ENCODE measurements around the gene KRTAP6-2. TPM values are rescaled to one million over a fixed set of nuclear protein-coding genes. Genes with fewer than 3 reads are reported as not detected.

Gene KRTAP6-2
- total RNA-seq, 1 donor from 2014 or later: not detected

DNA sequence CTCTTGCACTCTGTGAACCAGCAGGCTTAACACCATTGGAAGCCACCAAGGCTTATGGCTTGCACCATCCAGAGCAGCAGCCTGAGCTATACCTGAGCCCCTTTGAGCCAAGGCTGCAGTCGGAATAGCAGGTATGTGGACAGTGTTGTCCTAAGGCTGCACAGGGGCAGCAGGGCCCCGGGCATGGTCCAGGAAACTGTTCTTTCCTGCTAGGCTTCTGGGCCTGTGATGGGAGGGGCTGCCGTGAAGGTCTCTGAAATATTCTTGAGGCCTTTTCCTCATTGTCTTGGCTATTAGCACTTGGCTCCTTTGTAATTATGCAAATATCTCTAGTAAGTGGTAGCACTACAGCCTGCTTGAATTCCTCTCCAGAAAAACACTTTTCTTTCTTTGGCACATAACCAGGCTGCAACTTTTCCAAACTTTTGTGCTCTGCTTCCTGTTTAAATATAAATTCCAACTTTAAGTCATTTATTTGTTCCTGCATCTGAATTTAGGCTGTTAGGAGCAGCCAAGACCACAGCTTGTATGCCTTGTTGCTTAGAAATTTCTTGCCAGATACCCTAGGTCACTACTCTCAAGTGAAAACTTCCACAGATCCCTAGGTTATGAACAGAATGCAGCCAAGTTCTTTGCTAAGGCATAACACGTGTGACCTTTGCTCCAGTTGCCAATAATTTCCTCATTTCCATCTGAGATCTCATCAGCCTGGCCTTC is 26.9 kb upstream of the KRTAP6-2 start:
- DNase-seq (ENCODE audit: low read depth): no peak
- TF ChIP-seq, protein P1, sequence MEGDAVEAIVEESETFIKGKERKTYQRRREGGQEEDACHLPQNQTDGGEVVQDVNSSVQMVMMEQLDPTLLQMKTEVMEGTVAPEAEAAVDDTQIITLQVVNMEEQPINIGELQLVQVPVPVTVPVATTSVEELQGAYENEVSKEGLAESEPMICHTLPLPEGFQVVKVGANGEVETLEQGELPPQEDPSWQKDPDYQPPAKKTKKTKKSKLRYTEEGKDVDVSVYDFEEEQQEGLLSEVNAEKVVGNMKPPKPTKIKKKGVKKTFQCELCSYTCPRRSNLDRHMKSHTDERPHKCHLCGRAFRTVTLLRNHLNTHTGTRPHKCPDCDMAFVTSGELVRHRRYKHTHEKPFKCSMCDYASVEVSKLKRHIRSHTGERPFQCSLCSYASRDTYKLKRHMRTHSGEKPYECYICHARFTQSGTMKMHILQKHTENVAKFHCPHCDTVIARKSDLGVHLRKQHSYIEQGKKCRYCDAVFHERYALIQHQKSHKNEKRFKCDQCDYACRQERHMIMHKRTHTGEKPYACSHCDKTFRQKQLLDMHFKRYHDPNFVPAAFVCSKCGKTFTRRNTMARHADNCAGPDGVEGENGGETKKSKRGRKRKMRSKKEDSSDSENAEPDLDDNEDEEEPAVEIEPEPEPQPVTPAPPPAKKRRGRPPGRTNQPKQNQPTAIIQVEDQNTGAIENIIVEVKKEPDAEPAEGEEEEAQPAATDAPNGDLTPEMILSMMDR (conservative IDR thresholded peaks at IDR 0.05; ENCODE audit: low read depth, low read length): no peak
- H3K4me3 ChIP-seq (ENCODE audit: low read depth, low read length): no peak overlapping the region

DNA sequence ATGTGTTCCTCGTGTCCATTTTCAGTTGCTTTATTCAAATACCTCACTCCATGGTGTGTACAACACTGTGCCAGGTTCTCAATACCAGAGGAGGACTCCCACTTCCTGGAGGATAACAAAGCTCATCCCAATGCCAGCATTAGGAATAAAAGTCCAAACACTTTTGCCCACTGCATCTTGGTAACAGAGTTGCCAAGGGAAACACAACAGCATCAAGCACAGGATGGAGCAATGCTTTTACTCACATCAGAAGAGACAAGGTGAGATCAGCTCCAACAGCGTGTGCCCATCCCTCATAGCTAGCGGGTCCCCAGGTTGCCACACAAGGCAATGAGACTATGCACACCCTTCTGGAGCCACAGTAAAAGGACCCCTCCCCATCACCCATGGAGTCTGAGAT is 24.7 kb upstream of the KRTAP6-2 start:
- TF ChIP-seq, protein P1 (conservative IDR thresholded peaks at IDR 0.05; ENCODE audit: low read depth, low read length): no peak
- H3K4me3 ChIP-seq (ENCODE audit: low read depth, low read length): no peak overlapping the region
- DNase-seq (ENCODE audit: low read depth): no peak

DNA sequence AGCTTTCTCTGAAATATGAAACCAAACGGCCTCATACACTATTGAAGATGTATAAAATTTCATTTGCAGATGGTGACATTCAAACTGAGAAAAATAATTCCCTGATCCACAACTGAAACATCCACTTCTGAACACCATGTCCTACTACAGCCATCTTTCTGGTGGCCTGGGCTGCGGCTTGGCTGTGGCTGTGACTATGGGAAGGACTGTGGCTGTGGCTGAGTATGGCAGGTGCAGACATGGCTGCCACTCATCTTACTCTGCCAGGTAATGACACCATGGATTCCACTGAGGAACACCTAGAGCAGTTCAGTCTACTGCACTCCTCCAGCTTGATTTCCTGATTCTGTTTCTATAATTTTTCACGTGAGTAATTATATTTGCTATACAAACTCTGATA is 21.8 kb upstream of the KRTAP6-2 start, which contains the start of gene KRTAP20-4:
Gene KRTAP20-4 (plus strand): TSS at position 106 of the 400 bp plus-strand sequence.
- no peak for DNase-seq (ENCODE audit: low read depth)
- H3K4me3 ChIP-seq (ENCODE audit: low read depth, low read length): no peak within 1 kb of the TSS
- TF ChIP-seq, protein P1 (conservative IDR thresholded peaks at IDR 0.05; ENCODE audit: low read depth, low read length): no peak

DNA sequence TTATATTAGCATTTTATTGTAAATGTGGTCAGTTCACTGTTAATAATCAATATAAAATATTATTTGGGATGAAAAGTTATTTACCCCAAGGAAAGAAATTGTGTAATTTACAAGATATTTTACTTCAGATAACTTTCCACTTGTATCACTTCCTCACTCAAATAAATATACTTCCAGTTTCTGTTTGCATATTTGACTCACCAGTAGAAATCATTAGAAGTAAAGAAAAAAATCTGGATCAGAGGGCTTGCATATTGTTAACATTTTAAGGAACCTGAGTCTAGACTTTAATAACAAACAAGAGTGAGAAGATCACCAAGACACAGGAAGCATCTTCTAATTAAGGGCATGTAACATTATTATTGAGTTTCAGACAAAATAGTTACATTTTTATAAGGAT is 21.4 kb upstream of the KRTAP6-2 start:
- no peak overlapping the region for H3K4me3 ChIP-seq (ENCODE audit: low read depth, low read length)
- TF ChIP-seq, protein P1 (conservative IDR thresholded peaks at IDR 0.05; ENCODE audit: low read depth, low read length): no peak
- DNase-seq (ENCODE audit: low read depth): no peak

DNA sequence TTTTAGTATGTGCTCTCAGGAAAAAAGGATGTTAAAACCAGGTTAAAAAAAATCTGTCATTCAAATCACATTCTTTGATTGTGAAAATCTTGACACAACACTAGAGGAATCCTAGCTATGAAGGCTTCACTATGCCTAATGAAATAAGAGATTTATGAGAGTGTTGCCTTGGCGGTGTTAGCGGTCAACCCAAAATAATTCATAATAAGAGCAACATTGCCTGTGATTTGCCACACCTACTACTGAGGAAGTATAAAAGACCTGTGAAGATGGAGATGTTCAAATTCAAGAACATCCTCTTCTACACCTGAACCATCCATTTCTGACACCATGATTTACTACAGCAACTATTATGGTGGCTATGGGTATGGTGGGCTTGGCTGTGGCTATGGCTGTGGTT is 17.4 kb upstream of the KRTAP6-2 start, which contains the start of gene KRTAP20-1:
Gene KRTAP20-1 (plus strand): TSS at position 301 of the 400 bp plus-strand sequence. CDS start 30 bp downstream, at position 331.
- DNase-seq (ENCODE audit: low read depth): no peak
- no peak within 1 kb of the TSS for H3K4me3 ChIP-seq (ENCODE audit: low read depth, low read length)
- TF ChIP-seq, protein P1 (conservative IDR thresholded peaks at IDR 0.05; ENCODE audit: low read depth, low read length): no peak

DNA sequence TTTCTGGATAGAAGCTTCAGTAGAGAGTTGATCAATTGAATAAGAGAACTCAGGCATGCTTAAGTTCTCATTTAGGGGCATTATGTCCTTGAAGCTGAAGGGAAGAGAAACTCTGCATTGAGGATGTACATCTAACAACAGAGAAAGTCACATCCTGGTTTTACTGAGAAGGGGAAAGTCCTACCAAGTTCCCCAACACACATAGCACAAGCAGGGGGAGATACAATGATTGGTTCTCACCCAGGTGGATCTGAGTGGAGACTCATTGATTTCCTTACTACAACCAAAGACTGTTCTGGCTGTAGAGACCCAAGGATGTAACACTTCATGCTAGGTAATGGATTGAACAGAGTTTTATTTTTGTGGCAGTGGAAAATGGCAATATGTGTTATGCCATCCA is 16.5 kb upstream of the KRTAP6-2 start:
- no peak for DNase-seq (ENCODE audit: low read depth)
- TF ChIP-seq, protein P1 (conservative IDR thresholded peaks at IDR 0.05; ENCODE audit: low read depth, low read length): no peak
- H3K4me3 ChIP-seq (ENCODE audit: low read depth, low read length): no peak overlapping the region

DNA sequence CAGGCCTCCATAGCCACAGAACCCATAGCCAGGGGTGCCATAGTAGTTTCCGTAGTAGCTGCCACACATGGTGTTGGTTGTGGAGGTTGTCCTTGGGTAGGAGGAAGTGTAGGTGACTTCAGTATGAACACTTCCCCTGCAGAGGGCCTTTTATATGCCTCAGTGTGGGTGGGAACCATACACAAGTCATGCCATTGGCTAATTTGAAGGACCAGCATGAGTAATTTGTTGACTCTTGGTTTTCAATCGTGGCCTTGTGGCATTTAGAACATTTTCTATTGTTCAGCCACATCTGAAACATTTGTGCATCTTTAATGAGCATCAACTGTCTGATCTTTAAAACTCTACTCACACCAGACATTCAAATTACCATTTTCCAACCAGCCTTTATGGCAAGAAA is 15.1 kb upstream of the KRTAP6-2 start, which contains the start of gene KRTAP6-1:
Gene KRTAP6-1 (minus strand): TSS at position 95 of the 400 bp plus-strand sequence. CDS start 26 bp downstream, at position 69.
- H3K4me3 ChIP-seq (ENCODE audit: low read depth, low read length): no peak within 1 kb of the TSS
- TF ChIP-seq, protein P1 (conservative IDR thresholded peaks at IDR 0.05; ENCODE audit: low read depth, low read length): no peak
- no peak for DNase-seq (ENCODE audit: low read depth)
